GM12892 (cell line): ENCODE results near the gene MRPL42.

ENCODE experiments used
- POLR2A ChIP-seq: IDR thresholded peaks from 2 replicates; pipeline ENCODE4 v1.6.1; 2011; ENCODE audit warnings: low read depth, low read length, control low read depth
- POLR2AphosphoS5 ChIP-seq: IDR thresholded peaks from 2 replicates; pipeline ENCODE4 v1.6.1; 2011; ENCODE audit warnings: low read depth, low read length, control low read depth
- TAF1 ChIP-seq: IDR thresholded peaks from 2 replicates; pipeline ENCODE4 v1.6.1; 2011; ENCODE audit warnings: low read depth, mild to moderate bottlenecking, control low read depth, low read length, borderline replicate concordance

- TF ChIP-seq TAF1: no peak
- no peak for TF ChIP-seq POLR2A
- TF ChIP-seq POLR2AphosphoS5: no peak
Observed at GRCh38 chr12:93482721-93483120, 15.4 kb downstream of the MRPL42 start.
